Body of pancreas (tissue), 4 donors: ENCODE measurements around the gene SHH. TPM values are rescaled to one million over a fixed set of nuclear protein-coding genes. Genes with fewer than 3 reads are reported as not detected.
"Not testable (repeated sequence)": the region's sequence is repeated elsewhere in the genome, so short reads cannot be mapped to it uniquely, and the experiment has no call there.

Experiments
- ATAC-seq: fragments of 150-250 bp; one replicate; pipeline ENCODE4 v1.9.1; 2016
- DNase-seq, 4 donors: peaks; one replicate each; pipeline ENCODE4 v3.0.0-alpha.2; 2019
- H3K27ac ChIP-seq, 4 donors: fragments of 200-600 bp; sonication (generic); 1 replicate in 3 of 4; 2 replicates in 1 of 4; pipeline versions ENCODE4 v1.5.1 to v1.6.1; 2016 to 2019; ENCODE audit warnings: mild to moderate bottlenecking in 1 of 4, mixed read lengths in 1 of 4, moderate library complexity in 1 of 4
- H3K27me3 ChIP-seq, 2 donors: fragments of 200-600 bp; sonication (generic); one replicate each; pipeline ENCODE4 v1.6.0; 2016; ENCODE audit warnings: mild to moderate bottlenecking in 1 of 2
- H3K36me3 ChIP-seq, 2 donors: fragments of 200-600 bp; sonication (generic); replicated peaks in 1 of 2; 2 replicates each; pipeline ENCODE4 v1.5.1; 2016; ENCODE audit warnings: low read depth in 2 of 2; ENCODE audit not compliant: insufficient read depth in 1 of 2
- H3K4me1 ChIP-seq: fragments of 200-600 bp; sonication (generic); one replicate; pipeline ENCODE4 v1.6.0; 2016
- H3K4me3 ChIP-seq, 2 donors: fragments of 200-600 bp; sonication (generic); 1 replicate in 1 of 2; 2 replicates in 1 of 2; pipeline ENCODE4 v1.5.1; 2016 to 2019
- H3K9me3 ChIP-seq, 3 donors: fragments of 200-600 bp; sonication (generic); 1 replicate in 2 of 3; 2 replicates in 1 of 3; pipeline ENCODE4 v1.5.1; 2016
- CTCF ChIP-seq, 7 experiments: fragments of 450-650 bp in 4 of 7; fragments of 200-600 bp in 3 of 7; sonication (generic) in 3 of 7; IDR thresholded peaks; one replicate each; pipeline ENCODE4 v1.5.1; 2016 to 2019; ENCODE audit warnings: antibody characterized with exemption in 7 of 7
- POLR2A ChIP-seq, 3 donors: fragments of 450-650 bp; IDR thresholded peaks; one replicate each; pipeline ENCODE4 v1.6.1; 2016; ENCODE audit warnings: antibody characterized with exemption in 3 of 3, mild to moderate bottlenecking in 2 of 3
- WGBS, 2 donors: methylation state at CpG; one replicate each; pipeline ENCODE4 v1.1.5; 2017; 5-methylcytosine and 5-hydroxymethylcytosine counted together
- intact Hi-C: fragments of 100-400 bp; cut with DNase I; formaldehyde crosslinking; loops from one replicate; pipeline ENCODE4 v1.15.1; 2023
- total RNA-seq, 2 donors: library from RNA; depleted of rRNA; stranded (reverse); fragments of >200 nt; gene quantifications; one replicate each; pipeline ENCODE4 v1.1.0, GENCODE V29; 2016

SHH gene
- total RNA-seq, 2 donors from 2014 or later, result 0.33 to 0.78 TPM

GRCh38 chr7:155819186-155819585 is 6.9 kb upstream of the SHH start:
- WGBS, 2 donors, result 57 to 71% methylated on average over 10 to 11 of the region's 12 CpGs
- H3K4me1 ChIP-seq, result no peaks in the 10 kb centered on the region
- no peaks in the 10 kb centered on the region for H3K9me3 ChIP-seq
- no peaks in the 10 kb centered on the region for H3K27me3 ChIP-seq
- ATAC-seq, result no peak
- intact Hi-C loops, result no loop called here
- H3K4me3 ChIP-seq, result no peak overlapping the region
- no peak for DNase-seq
- H3K27ac ChIP-seq, result no peak overlapping the region
- no peaks in the 10 kb centered on the region for H3K36me3 ChIP-seq
- TF ChIP-seq POLR2A (IDR thresholded peaks at IDR 0.05) (no peak), CTCF (IDR thresholded peaks at IDR 0.05) (no peak)

GRCh38 chr7:155818820-155819168 is 6.5 kb upstream of the SHH start:
- no peak for DNase-seq
- ATAC-seq, result no peak
- Histone ChIP-seq H3K27me3 (no peaks in the 10 kb centered on the region), H3K27ac (no peak overlapping the region), H3K36me3 (no peaks in the 10 kb centered on the region), H3K9me3 (no peaks in the 10 kb centered on the region), H3K4me1 (no peaks in the 10 kb centered on the region), H3K4me3 (no peak overlapping the region)
- TF ChIP-seq POLR2A (IDR thresholded peaks at IDR 0.05) (no peak), CTCF (IDR thresholded peaks at IDR 0.05) (no peak)
- intact Hi-C loops, result no loop called here
- 48 to 57% methylated on average over 6 of the region's 6 CpGs for WGBS, 2 donors

- Histone ChIP-seq H3K27ac (no peak overlapping the region), H3K4me1 (no peaks in the 10 kb centered on the region), H3K27me3 (no peaks in the 10 kb centered on the region), H3K9me3 (no peaks in the 10 kb centered on the region), H3K36me3 (no peaks in the 10 kb centered on the region), H3K4me3 (no peak overlapping the region)
- DNase-seq, result no peak
- intact Hi-C loops, result no loop called here
- 40 to 56% methylated on average over 17 to 21 of the region's 21 CpGs for WGBS, 2 donors
- TF ChIP-seq CTCF (IDR thresholded peaks at IDR 0.05) (no peak), POLR2A (IDR thresholded peaks at IDR 0.05) (no peak)
- ATAC-seq, result no peak
Measured at GRCh38 chr7:155818154-155818819, 6.0 kb upstream of the SHH start.

- DNase-seq, ATAC-seq, intact Hi-C loops: not testable (repeated sequence)
Measured at GRCh38 chr7:155817515-155817914, 5.3 kb upstream of the SHH start.

GRCh38 chr7:155816996-155817395 is 4.7 kb upstream of the SHH start:
- Histone ChIP-seq H3K4me1 (peaks cover 3% of the 10 kb centered on the region), H3K36me3 (no peaks in the 10 kb centered on the region), H3K27ac (no peak overlapping the region), H3K27me3 (no peaks in the 10 kb centered on the region), H3K9me3 (no peaks in the 10 kb centered on the region), H3K4me3 (no peak overlapping the region)
- WGBS, 2 donors, result 79 to 81% methylated on average over 12 to 16 of the region's 16 CpGs
- intact Hi-C loops, result no loop called here
- DNase-seq (no peak), ATAC-seq (no peak)
- TF ChIP-seq CTCF (IDR thresholded peaks at IDR 0.05), result no peak
- TF ChIP-seq POLR2A (IDR thresholded peaks at IDR 0.05), result no peak

More at GRCh38 chr7:155817515-155817914, 5.3 kb upstream of the SHH start:
- H3K36me3 ChIP-seq, H3K27ac ChIP-seq, H3K27me3 ChIP-seq, H3K4me1 ChIP-seq, H3K9me3 ChIP-seq, H3K4me3 ChIP-seq: not testable (repeated sequence)
- WGBS, 2 donors, result 70% methylated on average over 4 of the region's 4 CpGs; no CpG with 5 or more reads in 1 of the 2 donors
